GM18868 (cell line): ENCODE measurements around the gene VLDLR.
"Not testable (repeated sequence)": the region's sequence is repeated elsewhere in the genome, so short reads cannot be mapped to it uniquely, and the experiment has no call there.

Source experiments
- ATAC-seq: cut with Tn5 transposase; IDR thresholded peaks from one replicate; pipeline ENCODE4 v1.9.1; 2021; ENCODE audit warnings: mild to moderate bottlenecking, moderate library complexity; ENCODE audit not compliant: unreplicated experiment

VLDLR gene

DNA sequence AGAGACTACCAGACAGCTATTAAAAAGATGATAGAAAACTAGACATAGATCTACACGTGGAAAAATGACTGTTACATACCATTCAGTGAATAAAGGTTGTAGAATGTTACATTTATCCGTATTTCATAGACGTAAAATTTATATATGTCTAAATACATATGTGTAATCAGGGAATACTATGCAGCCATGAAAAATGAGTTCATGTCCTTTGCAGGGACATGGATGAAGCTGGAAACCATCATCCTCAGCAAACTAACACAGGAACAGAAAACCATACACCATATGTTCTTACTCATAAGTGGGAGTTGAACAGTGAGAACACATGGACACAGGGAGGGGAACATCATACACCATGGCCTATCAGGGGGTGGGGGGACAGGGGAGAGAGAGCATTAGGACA is 85.7 kb downstream of the VLDLR start:
- ATAC-seq, result not testable (repeated sequence)
